ENCODE measurements around the gene SCAPER.
"Not testable (repeated sequence)": the region's sequence is repeated elsewhere in the genome, so short reads cannot be mapped to it uniquely, and the experiment has no call there.

Gene SCAPER

GRCh38 chr15:76480267-76480666 is 424.9 kb downstream of the SCAPER start:
- no peak for DNase-seq (ENCODE audit: low spot score)

GRCh38 chr15:76470691-76471090 is 434.4 kb downstream of the SCAPER start:
- DNase-seq (ENCODE audit: low spot score): no peak

- no peak for DNase-seq (ENCODE audit: low spot score)
Observed at GRCh38 chr15:76468722-76469121, 436.4 kb downstream of the SCAPER start.

GRCh38 chr15:76467136-76467535 is 438.0 kb downstream of the SCAPER start:
- DNase-seq (ENCODE audit: low spot score): no peak

- DNase-seq (ENCODE audit: low spot score): no peak
Observed at GRCh38 chr15:76465728-76466127, 439.4 kb downstream of the SCAPER start.

GRCh38 chr15:76464247-76464646 is 440.9 kb downstream of the SCAPER start:
- DNase-seq (ENCODE audit: low spot score): no peak

- DNase-seq (ENCODE audit: low spot score): no peak
Observed at GRCh38 chr15:76460871-76461270, 444.3 kb downstream of the SCAPER start.

GRCh38 chr15:76460347-76460746 is 444.8 kb downstream of the SCAPER start:
- no peak for DNase-seq (ENCODE audit: low spot score)

GRCh38 chr15:76451540-76451939 is 453.6 kb downstream of the SCAPER start:
- DNase-seq (ENCODE audit: low spot score): no peak

GRCh38 chr15:76449455-76449854 is 455.7 kb downstream of the SCAPER start:
- no peak for DNase-seq (ENCODE audit: low spot score)

- DNase-seq (ENCODE audit: low spot score): no peak
Observed at GRCh38 chr15:76448755-76449154, 456.4 kb downstream of the SCAPER start.

GRCh38 chr15:76447728-76448441 is 457.3 kb downstream of the SCAPER start:
- no peak for DNase-seq (ENCODE audit: low spot score)

GRCh38 chr15:76440441-76440840 is 464.7 kb downstream of the SCAPER start:
- no peak for DNase-seq (ENCODE audit: low spot score)

- DNase-seq (ENCODE audit: low spot score): no peak
Observed at GRCh38 chr15:76439542-76439941, 465.6 kb downstream of the SCAPER start.

- no peak for DNase-seq (ENCODE audit: low spot score)
Observed at GRCh38 chr15:76433798-76434400, 471.2 kb downstream of the SCAPER start.

- DNase-seq (ENCODE audit: low spot score): not testable (repeated sequence)
Observed at GRCh38 chr15:76433036-76433435, 472.1 kb downstream of the SCAPER start.

- no peak for DNase-seq (ENCODE audit: low spot score)
Observed at GRCh38 chr15:76432604-76433003, 472.5 kb downstream of the SCAPER start.

- DNase-seq (ENCODE audit: low spot score): no peak
Observed at GRCh38 chr15:76431971-76432370, 473.2 kb downstream of the SCAPER start.

- not testable (repeated sequence) for DNase-seq (ENCODE audit: low spot score)
Observed at GRCh38 chr15:76430711-76431110, 474.4 kb downstream of the SCAPER start.

GRCh38 chr15:76429661-76430060 is 475.5 kb downstream of the SCAPER start:
- no peak for DNase-seq (ENCODE audit: low spot score)

- DNase-seq (ENCODE audit: low spot score): no peak
Observed at GRCh38 chr15:76426941-76427340, 478.2 kb downstream of the SCAPER start.

GRCh38 chr15:76418352-76419140 is 486.6 kb downstream of the SCAPER start:
- DNase-seq (ENCODE audit: low spot score): no peak

GRCh38 chr15:76401285-76401684 is 503.9 kb downstream of the SCAPER start:
- DNase-seq (ENCODE audit: low spot score): no peak
